ENCODE measurements around the gene LCN10.

LCN10 gene

GRCh38 chr9:136693135-136693489, 49.6 kb downstream of the LCN10 start:
- no peaks in the 10 kb centered on the region for H3K36me3 ChIP-seq
- H3K4me3 ChIP-seq (ENCODE audit: low read depth, low read length), result no peak overlapping the region
- DNase-seq, result no peak
- TF ChIP-seq CTCF (IDR thresholded peaks at IDR 0.05; ENCODE audit: low read depth, low read length), result no peak
- H3K9me3 ChIP-seq, result no peaks in the 10 kb centered on the region
- no peaks in the 10 kb centered on the region for H3K27me3 ChIP-seq
- no peaks in the 10 kb centered on the region; the same call in 1 of the 2 replicates for H3K4me1 ChIP-seq

GRCh38 chr9:136692185-136693134, 50.3 kb downstream of the LCN10 start:
- peaks cover 3% of the 10 kb centered on the region for H3K4me1 ChIP-seq
- H3K9me3 ChIP-seq, result no peaks in the 10 kb centered on the region
- no peaks in the 10 kb centered on the region for H3K27me3 ChIP-seq
- no peaks in the 10 kb centered on the region for H3K36me3 ChIP-seq
- DNase-seq, result no peak
- H3K4me3 ChIP-seq (ENCODE audit: low read depth, low read length), result no peak overlapping the region
- TF ChIP-seq CTCF (IDR thresholded peaks at IDR 0.05; ENCODE audit: low read depth, low read length), result no peak

- Histone ChIP-seq H3K4me3 (ENCODE audit: low read depth, low read length) (no peak overlapping the region), H3K27me3 (no peaks in the 10 kb centered on the region), H3K36me3 (no peaks in the 10 kb centered on the region), H3K9me3 (no peaks in the 10 kb centered on the region), H3K4me1 (peaks cover 3% of the 10 kb centered on the region)
- TF ChIP-seq CTCF (IDR thresholded peaks at IDR 0.05; ENCODE audit: low read depth, low read length), result no peak
- DNase-seq, result no peak
Observed at GRCh38 chr9:136691316-136692184, 51.2 kb downstream of the LCN10 start.

- H3K36me3 ChIP-seq, result no peaks in the 10 kb centered on the region
- H3K4me1 ChIP-seq, result peaks cover 6% of the 10 kb centered on the region
- H3K9me3 ChIP-seq, result no peaks in the 10 kb centered on the region
- H3K4me3 ChIP-seq (ENCODE audit: low read depth, low read length), result no peak overlapping the region
- DNase-seq, result no peak
- no peak for TF ChIP-seq CTCF (IDR thresholded peaks at IDR 0.05; ENCODE audit: low read depth, low read length)
- H3K27me3 ChIP-seq, result no peaks in the 10 kb centered on the region
Observed at GRCh38 chr9:136690806-136691261, 51.9 kb downstream of the LCN10 start.

GRCh38 chr9:136690104-136690805, 52.5 kb downstream of the LCN10 start:
- Histone ChIP-seq H3K27me3 (no peaks in the 10 kb centered on the region), H3K4me1 (peaks cover 6% of the 10 kb centered on the region), H3K36me3 (no peaks in the 10 kb centered on the region), H3K4me3 (ENCODE audit: low read depth, low read length) (no peak overlapping the region), H3K9me3 (no peaks in the 10 kb centered on the region)
- TF ChIP-seq CTCF (IDR thresholded peaks at IDR 0.05; ENCODE audit: low read depth, low read length), result no peak
- no peak for DNase-seq

Data from BE2C (cell line).